HL-60/S4 (cell line): ENCODE measurements around the gene DEPDC1B.
"Not testable (repeated sequence)": the region's sequence is repeated elsewhere in the genome, so short reads cannot be mapped to it uniquely, and the experiment has no call there.

ENCODE experiments used
- in situ Hi-C: fragments of 300-500 bp; cut with MboI; formaldehyde crosslinking; loops from 2 replicates; pipeline ENCODE4 v1.14.3; 2022; ENCODE audit warnings: low sequenced_read_pairs

DEPDC1B gene

GRCh38 chr5:60651872-60652620 lies 47.9 kb downstream of the DEPDC1B start:
- in situ Hi-C loops: loop anchor here (25.0 kb wide), 2 partner anchors 365 to 840 kb away; no protein-coding TSS in a partner anchor

DNA sequence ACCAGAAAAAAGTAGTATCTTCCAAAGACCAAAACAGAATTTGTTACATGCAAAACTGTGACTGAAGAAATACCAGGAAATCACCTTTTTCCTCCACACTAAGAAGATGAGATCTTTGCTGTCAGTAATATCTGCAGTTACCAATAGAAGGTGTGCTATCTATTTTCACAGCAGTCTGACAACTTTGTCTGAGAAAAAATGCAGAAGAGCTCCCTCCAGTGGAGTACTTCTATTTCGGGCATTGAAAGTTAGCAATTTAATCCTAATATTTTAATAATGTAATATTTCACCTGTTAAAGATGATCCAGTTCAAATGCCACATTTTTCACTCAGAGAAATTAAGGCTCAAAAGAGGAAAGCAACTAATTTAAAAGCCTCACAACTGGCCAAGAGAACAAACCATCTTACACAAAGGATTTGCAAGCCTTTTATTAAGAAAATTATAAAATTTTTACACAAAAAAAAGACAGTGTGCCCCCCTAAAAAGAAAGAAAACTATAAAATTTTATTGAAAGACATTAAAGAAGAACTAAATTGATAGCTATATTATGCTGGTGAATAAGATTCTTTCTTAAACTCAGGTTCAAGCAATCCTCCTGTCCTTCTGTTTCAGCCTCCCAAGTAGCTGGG lies 50.6 kb downstream of the DEPDC1B start:
- in situ Hi-C loops: no loop called here

DNA sequence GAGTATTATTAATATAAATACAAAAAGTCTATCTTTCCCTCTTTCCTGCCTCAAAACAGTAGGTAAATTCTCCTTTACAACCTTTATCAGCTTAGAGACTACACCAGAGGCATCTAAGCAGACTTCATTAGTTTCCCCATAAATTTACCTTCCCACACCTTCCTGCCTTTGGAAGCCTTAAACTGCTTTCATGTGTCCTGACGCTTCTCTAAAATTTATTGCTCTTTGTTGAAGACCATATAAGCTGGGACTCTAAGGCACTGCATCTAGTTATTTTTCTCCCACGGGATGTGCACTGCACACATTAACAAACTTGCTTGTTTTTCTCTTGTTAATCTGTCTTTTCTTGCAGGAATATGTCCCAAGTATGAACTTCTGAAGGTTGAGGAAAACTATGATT lies 51.8 kb downstream of the DEPDC1B start:
- in situ Hi-C loops: no loop called here

DNA sequence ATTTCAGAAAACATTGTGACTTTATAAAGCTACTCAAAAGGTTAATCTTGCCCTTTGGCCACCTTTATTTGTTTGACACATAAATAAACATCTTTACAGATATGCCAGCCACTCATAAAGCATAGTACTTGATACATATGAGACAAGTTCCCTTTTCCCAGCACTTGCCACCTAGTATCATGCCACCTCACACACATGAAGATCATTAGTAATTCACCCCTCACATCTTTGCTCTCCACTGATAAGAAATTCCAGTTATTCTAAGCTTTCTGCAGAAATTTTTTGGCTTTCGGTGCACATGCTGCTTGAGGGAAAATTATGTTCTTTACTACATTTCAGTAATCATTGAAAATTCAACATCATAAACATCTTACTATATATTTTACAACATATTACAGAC lies 59.1 kb downstream of the DEPDC1B start:
- in situ Hi-C loops: no loop called here

DNA sequence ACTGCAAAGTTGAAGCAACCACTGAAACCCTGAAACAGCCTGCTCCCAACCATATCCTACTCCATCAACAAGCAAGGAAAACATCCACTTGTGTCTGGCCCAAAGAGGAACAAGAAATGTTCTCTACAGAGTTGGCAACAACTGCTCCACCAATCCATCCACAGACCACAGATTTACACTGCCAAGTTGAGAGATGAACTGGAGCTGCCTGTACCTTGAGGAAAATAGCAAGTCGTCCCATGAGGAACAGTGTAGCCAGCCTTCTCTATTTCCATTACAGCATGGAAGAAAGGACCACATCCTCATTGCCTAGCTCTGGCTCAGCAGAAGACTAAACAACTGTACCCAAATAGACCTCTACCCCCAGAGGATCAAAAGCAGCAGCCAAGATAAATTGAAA lies 60.4 kb downstream of the DEPDC1B start:
- in situ Hi-C loops: no loop called here

- in situ Hi-C loops: no loop called here
These were observed 61.7 kb downstream of the DEPDC1B start for GRCh38 chr5:60638300-60638699.

DNA sequence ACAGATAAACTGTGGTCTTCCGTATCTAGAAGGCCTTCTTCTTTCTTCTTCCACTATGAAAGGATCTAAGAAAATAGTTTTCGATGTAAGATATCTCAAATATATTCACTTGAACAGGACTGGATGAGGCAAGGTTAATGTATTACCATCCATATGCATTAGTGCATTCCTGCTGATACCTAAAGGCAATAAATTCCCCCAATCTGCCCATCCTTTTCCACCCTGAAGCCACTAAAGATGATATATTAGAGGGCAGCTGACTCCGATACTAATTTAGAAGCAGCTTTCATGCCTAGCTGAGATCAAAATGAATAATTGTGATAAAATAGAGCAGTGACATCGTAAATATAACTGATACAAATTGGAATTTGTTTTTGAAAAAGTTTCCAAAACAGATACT lies 63.3 kb downstream of the DEPDC1B start:
- in situ Hi-C loops: no loop called here

GRCh38 chr5:60636001-60636400 lies 64.0 kb downstream of the DEPDC1B start:
- in situ Hi-C loops: no loop called here

GRCh38 chr5:60634051-60634450 lies 65.9 kb downstream of the DEPDC1B start:
- in situ Hi-C loops: no loop called here

GRCh38 chr5:60633341-60633740 lies 66.6 kb downstream of the DEPDC1B start:
- in situ Hi-C loops: no loop called here

DNA sequence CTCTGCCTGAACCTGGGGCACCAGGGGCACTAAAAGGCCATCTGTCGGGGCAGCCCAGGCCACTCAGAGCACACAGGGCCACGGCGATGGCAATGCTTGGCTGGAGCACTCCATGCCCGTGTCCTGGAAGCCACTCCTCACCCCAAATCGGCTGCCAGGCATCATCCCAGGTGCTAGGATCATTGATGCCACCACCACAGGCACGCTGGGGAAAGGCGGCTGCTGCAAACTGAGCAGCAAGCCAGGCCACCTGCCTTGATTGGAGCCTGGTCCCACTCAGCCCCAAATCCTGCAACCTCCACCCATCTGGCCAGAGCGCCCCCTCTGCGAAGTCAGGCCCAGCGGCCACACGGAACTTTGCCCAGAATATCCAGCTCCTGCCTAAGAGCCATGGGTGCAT lies 67.8 kb downstream of the DEPDC1B start:
- in situ Hi-C loops: no loop called here

DNA sequence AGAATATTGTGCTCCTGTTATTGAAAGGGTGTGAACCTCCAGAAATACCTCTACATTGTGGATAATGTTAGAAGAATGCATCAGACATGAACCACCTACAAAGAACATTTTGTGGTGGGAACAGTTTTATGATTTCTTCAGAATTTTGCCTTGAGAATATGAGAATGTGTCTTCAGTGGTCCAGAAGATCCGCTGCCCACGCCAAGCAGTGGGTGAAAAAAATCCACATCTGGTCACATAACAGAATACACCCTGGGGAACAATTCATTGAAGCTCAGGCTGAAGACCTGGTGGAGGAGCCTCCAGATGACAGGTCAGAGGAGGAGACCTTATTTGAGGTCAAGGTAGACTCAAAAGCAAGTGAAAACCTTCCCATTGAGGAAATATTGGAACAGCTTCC lies 69.1 kb downstream of the DEPDC1B start:
- in situ Hi-C loops: no loop called here

- in situ Hi-C loops: no loop called here
These were observed 69.8 kb downstream of the DEPDC1B start for GRCh38 chr5:60630179-60630578.

DNA sequence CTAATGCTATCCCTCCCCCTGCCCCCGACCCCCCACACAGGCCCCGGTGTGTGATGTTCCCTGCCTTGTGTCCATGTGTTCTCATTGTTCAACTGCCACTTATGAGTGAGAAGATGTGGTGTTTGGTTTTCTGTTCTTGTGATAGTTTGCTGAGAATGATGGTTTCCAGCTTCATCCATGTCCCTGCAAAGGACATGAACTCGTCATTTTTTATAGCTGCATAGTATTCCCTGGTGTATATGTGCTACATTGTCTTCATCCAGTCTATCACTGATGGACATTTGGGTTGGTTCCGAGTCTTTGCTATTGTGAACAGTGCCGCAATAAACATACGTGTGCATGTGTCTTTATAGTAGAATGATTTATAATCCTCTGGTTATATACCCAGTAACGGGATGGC lies 75.1 kb downstream of the DEPDC1B start:
- in situ Hi-C loops: not testable (repeated sequence)

DNA sequence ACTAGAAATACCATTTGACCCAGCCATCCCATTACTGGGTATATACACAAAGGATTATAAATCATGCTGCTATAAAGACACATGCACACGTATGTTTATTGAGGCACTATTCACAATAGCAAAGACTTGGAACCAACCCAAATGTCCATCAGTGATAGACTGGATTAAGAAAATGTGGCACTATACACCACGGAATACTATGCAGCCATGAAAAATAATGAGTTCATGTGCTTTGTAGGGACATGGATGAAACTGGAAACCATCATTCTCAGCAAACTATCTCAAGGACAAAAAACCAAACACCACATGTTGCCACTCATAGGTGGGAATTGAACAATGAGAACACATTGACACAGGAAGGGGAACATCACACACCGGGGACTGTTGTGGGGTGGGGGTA lies 79.2 kb downstream of the DEPDC1B start:
- in situ Hi-C loops: not testable (repeated sequence)

DNA sequence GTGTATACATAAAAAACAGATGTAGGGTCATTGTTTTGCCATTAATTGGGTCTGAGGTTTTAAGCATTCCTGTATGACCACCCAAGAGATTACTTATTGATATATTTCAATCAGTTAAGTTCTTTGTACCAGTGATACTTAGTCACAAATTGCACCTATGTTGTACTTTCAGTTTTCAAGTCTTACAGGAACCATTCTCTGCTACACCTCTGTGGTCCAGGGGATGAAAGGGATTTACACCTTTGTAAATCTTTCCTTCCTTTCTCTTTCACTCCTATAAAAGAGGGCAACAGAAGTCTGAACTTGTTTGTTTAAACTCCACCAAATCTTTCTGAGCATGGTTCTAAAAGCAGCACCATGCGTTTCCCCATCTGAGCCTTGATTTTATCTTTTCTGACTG lies 86.1 kb downstream of the DEPDC1B start:
- in situ Hi-C loops: no loop called here

- in situ Hi-C loops: no loop called here
These were observed 88.7 kb downstream of the DEPDC1B start for GRCh38 chr5:60611099-60611740.

DNA sequence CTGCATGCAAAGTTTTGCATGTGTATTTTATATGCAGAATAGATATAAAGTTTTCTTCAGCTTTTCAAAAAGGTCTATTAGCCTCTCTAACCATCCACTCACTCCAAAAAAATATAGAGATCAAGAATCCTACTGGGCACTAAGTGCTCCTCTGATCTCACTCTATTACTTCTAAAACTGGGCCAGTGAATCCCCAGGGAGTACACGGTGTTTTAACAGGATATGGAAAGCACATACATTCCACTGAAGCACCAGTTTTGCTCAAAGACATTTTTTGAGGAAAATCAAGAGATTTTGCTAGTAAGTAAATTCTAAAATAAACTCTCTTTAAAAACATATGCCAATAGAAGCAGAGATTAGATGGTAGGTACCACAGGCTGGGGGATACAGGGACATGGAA lies 95.2 kb downstream of the DEPDC1B start:
- in situ Hi-C loops: no loop called here

- in situ Hi-C loops: no loop called here
These were observed 101.5 kb downstream of the DEPDC1B start for GRCh38 chr5:60598424-60598823.

DNA sequence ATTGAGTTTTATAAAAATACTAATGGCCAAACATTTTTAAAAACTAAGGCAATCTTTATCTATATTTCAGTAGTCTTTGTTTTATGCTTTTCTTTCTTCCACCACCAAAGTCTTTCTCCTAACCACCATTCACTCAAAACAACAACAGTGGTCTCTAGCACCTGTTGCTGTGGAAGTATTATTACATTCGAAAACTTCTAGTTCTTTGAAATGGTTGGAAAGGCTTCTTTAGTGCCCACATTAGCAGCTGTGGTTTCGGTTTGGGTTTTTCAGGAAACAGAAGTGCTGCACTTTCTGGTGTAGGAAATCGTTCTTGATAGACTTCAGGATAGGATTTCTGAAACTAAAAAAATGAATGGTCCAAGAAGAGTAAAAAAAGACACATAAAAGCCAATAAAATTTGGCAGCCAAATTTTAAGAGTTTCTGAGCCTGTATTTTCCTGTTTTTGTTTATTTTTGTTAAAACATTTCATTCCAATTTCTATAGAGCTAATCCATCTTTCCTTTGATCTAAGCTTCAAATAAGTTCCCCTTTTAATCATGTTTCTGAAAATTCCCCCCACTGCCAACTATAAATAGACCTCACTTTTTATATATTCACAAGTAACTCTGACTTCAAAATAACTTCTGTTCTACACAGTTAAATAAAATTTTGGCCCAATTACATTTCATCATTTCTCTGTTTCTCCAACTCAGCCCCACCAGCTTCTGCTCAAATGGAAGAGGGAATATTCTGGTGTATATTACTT lies 102.2 kb downstream of the DEPDC1B start:
- in situ Hi-C loops: no loop called here

DNA sequence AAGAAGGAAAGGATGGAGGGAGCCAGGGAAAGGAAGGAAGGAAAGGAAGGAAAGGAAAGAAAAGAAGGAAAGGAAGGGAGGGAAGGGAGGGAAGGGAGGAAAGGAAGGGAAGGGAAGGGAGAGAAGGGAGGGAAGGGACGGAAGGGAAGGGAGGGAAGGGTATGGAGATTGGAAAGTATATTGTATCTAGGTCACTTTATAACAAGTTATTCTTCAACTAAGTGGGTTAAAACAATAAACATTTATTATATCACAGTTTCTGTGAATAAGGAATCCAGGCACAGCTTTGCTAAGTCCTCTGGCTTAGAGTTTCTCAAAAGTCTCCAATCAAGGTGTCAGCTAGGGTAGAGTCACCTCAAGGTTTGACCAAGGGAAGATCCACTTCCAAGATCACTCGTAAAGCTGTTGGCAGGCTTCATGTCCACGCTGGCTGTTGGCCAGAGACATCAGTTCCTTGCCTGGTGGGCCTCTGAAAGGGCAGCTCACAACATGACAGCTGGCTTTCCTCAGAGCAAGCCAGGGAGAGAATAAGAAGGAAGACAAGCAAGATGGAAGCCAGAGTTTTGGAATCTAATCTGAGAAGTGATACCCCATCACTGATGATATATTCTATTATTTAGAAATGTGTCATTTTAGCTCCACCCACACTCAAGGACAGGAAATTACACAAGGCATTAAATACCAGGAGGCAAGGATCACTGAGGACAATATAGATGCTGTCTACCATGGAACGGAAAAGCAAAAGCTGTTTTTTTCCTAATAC lies 105.1 kb downstream of the DEPDC1B start:
- in situ Hi-C loops: no loop called here
